Activated CD8-positive, alpha-beta T cell treated with anti-CD3 and anti-CD28 coated beads for 36 hours (primary cell): ENCODE data around the gene KMT2C. TPM values are rescaled to one million over a fixed set of nuclear protein-coding genes. Genes with fewer than 3 reads are reported as not detected.
"Not testable (repeated sequence)": the region's sequence is repeated elsewhere in the genome, so short reads cannot be mapped to it uniquely, and the experiment has no call there.

Source experiments
- ATAC-seq: fragments of 200-7000 bp; cut with Tn5 transposase; one replicate; pipeline ENCODE4 v1.10.0; 2021; ENCODE audit warnings: mild to moderate bottlenecking, moderate library complexity
- CTCF ChIA-PET: fragments of 350-600 bp; sonication (Branson Sonifier 250); formaldehyde crosslinking; loops from one replicate; lab custom pipeline; 2021; ENCODE audit warnings: antibody characterized with exemption; lab: Charles Lee
- POLR2A ChIA-PET: fragments of 350-600 bp; sonication (Branson Sonifier 250); formaldehyde crosslinking; loops from one replicate; lab custom pipeline; 2021; ENCODE audit warnings: antibody characterized with exemption; lab: Charles Lee
- DNase-seq: peaks from one replicate; pipeline ENCODE4 v3.0.0-alpha.2; 2020
- H3K27ac Mint-ChIP-seq: one replicate; pipeline ENCODE4 v1.8.0; 2021; ENCODE audit warnings: mild to moderate bottlenecking, mixed read lengths
- H3K27me3 Mint-ChIP-seq: one replicate; pipeline ENCODE4 v1.8.0; 2021; ENCODE audit warnings: mixed read lengths
- H3K36me3 Mint-ChIP-seq: one replicate; pipeline ENCODE4 v1.8.0; 2021; ENCODE audit warnings: low read depth, mixed read lengths
- H3K4me1 Mint-ChIP-seq: one replicate; pipeline ENCODE4 v1.8.0; 2021; ENCODE audit warnings: low read depth, mixed read lengths
- H3K4me3 Mint-ChIP-seq: one replicate; pipeline ENCODE4 v1.8.0; 2021; ENCODE audit warnings: mild to moderate bottlenecking, moderate library complexity, mixed read lengths
- H3K9me3 Mint-ChIP-seq: one replicate; pipeline ENCODE4 v1.8.0; 2021; ENCODE audit warnings: mixed read lengths
- CTCF ChIP-seq: fragments of 200-600 bp; IDR thresholded peaks from one replicate; pipeline ENCODE4 v1.8.0; 2022; ENCODE audit warnings: antibody characterized with exemption, mild to moderate bottlenecking
- intact Hi-C: fragments of 100-400 bp; cut with micrococcal nuclease; formaldehyde crosslinking; loops from one replicate; pipeline ENCODE4 v1.10.0; 2022
- total RNA-seq, 2 experiments: library from RNA; stranded (reverse); gene quantifications; one replicate each; pipeline ENCODE4 v1.2.3, GENCODE V29; 2021

KMT2C gene
- total RNA-seq, 2 experiments from 2014 or later, result 48.5 to 52.8 TPM

DNA sequence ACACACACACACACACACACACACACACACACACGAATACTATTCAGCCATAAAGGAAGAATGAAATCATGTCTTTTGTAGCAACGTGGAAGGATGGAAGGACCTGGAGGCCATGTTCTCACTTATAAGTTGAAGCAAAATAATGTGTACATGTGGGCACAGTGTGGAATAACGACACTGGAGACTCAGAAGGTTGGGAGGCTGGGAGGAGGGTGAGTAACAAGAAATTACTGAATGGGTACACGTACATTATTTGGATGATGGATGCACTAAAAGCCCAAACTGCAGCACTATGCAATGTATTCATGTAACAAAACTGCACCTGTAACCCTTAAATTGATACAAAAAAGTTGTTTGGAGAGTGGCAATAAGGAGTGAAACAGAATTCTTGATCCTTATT is 32.1 kb downstream of the KMT2C start:
- DNase-seq (no peak), ATAC-seq (no peak)
- H3K36me3 Mint-ChIP-seq, result peaks cover 6% of the 10 kb centered on the region
- POLR2A ChIA-PET, result no interaction called here
- H3K27me3 Mint-ChIP-seq, result no peaks in the 10 kb centered on the region
- H3K4me3 Mint-ChIP-seq, result no peak overlapping the region
- intact Hi-C loops, result no loop called here
- no peak overlapping the region for H3K27ac Mint-ChIP-seq
- H3K9me3 Mint-ChIP-seq, result peaks cover 22% of the 10 kb centered on the region
- CTCF ChIA-PET, result interaction anchor here (1.4 kb wide), 1 partner anchor 9 kb away, joined by 4 read pairs; no protein-coding TSS in a partner anchor
- peaks cover 8% of the 10 kb centered on the region for H3K4me1 Mint-ChIP-seq
- TF ChIP-seq CTCF, result no peak

DNA sequence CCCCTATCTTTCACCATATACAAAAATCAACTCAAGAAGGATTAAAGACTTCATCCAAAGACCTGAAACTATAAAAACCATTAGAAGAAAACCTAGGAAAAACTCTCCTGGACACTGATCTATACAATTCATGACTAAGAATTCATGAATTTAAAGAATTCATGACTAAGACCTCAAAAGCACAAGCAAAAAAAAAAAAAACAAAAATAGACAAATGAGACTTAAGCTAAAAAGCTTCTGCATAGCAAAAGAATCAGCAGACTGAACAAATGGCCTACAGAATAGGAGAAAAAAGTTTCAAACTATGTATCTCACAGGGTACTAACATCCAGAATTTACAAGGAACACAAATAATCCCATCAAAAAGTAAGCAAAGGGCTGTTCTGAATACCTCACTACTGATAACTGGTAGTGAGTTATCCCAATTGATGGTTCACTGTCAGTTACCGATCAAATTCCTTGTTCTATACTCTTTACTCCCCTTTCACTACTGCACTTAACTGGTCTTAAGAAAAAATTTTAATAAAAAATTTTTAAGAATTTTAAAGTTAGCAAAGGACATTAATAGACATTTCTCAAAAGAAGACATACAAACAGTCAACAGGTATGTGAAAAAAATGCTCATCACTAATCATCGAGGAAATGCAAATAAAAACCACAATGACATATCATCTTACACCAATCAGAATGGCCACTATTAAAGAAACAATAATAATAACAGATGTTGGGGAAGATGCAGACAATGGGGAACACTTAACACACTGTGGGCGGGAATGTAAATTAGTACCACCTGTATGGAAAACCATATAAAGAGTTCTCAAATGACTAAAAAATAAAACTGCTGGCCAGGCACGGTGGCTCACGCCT is 33.2 kb downstream of the KMT2C start:
- peaks cover 6% of the 10 kb centered on the region for H3K36me3 Mint-ChIP-seq
- peaks cover 13% of the 10 kb centered on the region for H3K4me1 Mint-ChIP-seq
- ChIA-PET CTCF (no interaction called here), POLR2A (no interaction called here)
- no peak overlapping the region for H3K4me3 Mint-ChIP-seq
- peaks cover 22% of the 10 kb centered on the region for H3K9me3 Mint-ChIP-seq
- no peaks in the 10 kb centered on the region for H3K27me3 Mint-ChIP-seq
- no peak for DNase-seq
- TF ChIP-seq CTCF, result no peak
- intact Hi-C loops, result no loop called here
- no peak for ATAC-seq
- no peak overlapping the region for H3K27ac Mint-ChIP-seq

DNA sequence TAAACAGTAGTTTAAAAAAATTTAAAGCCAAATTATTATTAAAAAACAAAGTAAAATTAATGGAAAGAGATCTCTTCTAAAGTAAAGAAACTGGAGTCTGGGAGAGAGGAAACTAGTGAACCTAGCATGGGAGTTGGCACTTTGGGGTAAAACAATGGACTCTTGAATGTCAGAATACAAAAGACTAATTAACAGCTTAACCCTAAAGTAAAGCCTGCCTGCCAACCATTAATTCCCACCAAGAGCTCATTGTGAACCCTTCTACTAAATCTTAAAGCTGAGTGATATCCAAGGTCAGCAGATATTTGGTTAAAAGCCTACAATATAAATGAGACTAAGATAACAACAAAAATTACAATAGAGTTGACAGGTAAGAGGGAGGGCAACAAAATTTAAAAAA is 36.5 kb downstream of the KMT2C start:
- no peak for ATAC-seq
- DNase-seq, result no peak
- Mint-ChIP-seq H3K4me3 (no peak overlapping the region), H3K36me3 (peaks cover 1% of the 10 kb centered on the region), H3K4me1 (peaks cover 26% of the 10 kb centered on the region), H3K9me3 (no peaks in the 10 kb centered on the region), H3K27ac (no peak overlapping the region), H3K27me3 (no peaks in the 10 kb centered on the region)
- intact Hi-C loops, result no loop called here
- ChIA-PET CTCF (no interaction called here), POLR2A (no interaction called here)
- no peak for TF ChIP-seq CTCF

DNA sequence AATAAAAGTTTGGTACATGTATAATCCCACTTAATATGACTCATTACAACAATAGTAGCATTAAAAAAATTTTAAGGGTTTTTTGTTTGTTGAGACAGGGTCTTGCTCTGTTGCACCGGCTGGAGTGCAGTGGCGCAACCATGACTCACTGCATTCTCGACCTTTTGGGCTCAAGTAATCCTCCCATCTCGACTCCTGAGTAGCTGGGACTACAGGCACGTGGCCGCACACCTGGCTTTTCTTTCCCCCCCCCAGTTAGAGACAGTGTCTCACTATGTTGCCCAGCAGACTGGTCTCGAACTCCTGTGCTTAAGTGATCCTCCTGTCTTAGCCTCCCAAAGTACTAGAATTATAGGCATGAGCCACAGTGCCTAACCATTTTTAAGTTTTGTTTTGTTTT is 40.7 kb downstream of the KMT2C start:
- CTCF ChIA-PET, result interaction anchor here (1.2 kb wide), 1 partner anchor 9 kb away, joined by 4 read pairs; no protein-coding TSS in a partner anchor
- H3K4me3 Mint-ChIP-seq, result no peak overlapping the region

GRCh38 chr7:152394214-152394613 is 41.6 kb downstream of the KMT2C start:
- H3K4me3 Mint-ChIP-seq, H3K36me3 Mint-ChIP-seq, POLR2A ChIA-PET, H3K27ac Mint-ChIP-seq, H3K9me3 Mint-ChIP-seq, H3K27me3 Mint-ChIP-seq, ATAC-seq, DNase-seq, intact Hi-C loops: not testable (repeated sequence)
- H3K4me1 Mint-ChIP-seq, result peaks cover 43% of the 10 kb centered on the region
- CTCF ChIA-PET, result interaction anchor here (1.2 kb wide), 1 partner anchor 10 kb away, joined by 4 read pairs; no protein-coding TSS in a partner anchor

More for the DNA sequence above, 40.7 kb downstream of the KMT2C start:
- H3K4me1 Mint-ChIP-seq, result peaks cover 43% of the 10 kb centered on the region
- no peaks in the 10 kb centered on the region for H3K27me3 Mint-ChIP-seq
- DNase-seq (peak; percentile 13), ATAC-seq (peak; percentile 17)
- intact Hi-C loops, result no loop called here
- H3K27ac Mint-ChIP-seq, result no peak overlapping the region
- no peak for TF ChIP-seq CTCF
- H3K9me3 Mint-ChIP-seq, result peaks cover 1% of the 10 kb centered on the region
- no peaks in the 10 kb centered on the region for H3K36me3 Mint-ChIP-seq
- POLR2A ChIA-PET, result no interaction called here
